Coronary artery (tissue), 2 donors: Measurements from ENCODE around the gene AAR2.

Source experiments
- DNase-seq: peaks from one replicate; pipeline ENCODE4 v3.0.0-alpha.2; 2017; ENCODE audit warnings: low spot score
- H3K27ac ChIP-seq, 2 donors: fragments of 200-600 bp; sonication (generic); one replicate each; pipeline ENCODE4 v1.5.1; 2016 to 2019
- H3K4me3 ChIP-seq: fragments of 200-600 bp; sonication (generic); 2 replicates; pipeline ENCODE4 v1.5.1; 2016; ENCODE audit warnings: mild to moderate bottlenecking, moderate library complexity
- TF ChIP-seq, protein P1 (sequence below): fragments of 200-600 bp; sonication (generic); IDR thresholded peaks from one replicate; pipeline ENCODE4 v1.5.1; 2019; ENCODE audit warnings: antibody characterized with exemption

The AAR2 gene

DNA sequence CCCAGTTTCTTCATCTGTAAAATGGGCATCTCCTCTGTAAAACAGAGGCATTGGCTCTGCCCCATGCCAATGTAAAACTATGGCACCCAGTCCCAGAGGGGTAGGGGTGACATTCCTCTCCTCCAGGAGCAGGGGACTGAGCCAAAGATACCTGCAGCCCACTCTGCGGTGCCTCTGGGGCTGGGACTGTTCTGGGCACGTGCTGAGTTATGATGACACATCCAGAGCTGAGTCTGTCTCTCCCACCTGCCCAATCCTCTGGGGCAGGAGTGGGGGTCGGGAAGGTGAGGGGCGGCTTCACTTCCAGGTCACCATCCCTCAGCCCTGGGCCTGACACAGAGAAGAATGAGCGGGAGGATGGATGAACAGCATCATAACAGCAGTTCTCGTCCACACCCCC is 29.9 kb downstream of the AAR2 start:
- DNase-seq = no peak
- no peak overlapping the region for H3K4me3 ChIP-seq
- TF ChIP-seq, protein P1, sequence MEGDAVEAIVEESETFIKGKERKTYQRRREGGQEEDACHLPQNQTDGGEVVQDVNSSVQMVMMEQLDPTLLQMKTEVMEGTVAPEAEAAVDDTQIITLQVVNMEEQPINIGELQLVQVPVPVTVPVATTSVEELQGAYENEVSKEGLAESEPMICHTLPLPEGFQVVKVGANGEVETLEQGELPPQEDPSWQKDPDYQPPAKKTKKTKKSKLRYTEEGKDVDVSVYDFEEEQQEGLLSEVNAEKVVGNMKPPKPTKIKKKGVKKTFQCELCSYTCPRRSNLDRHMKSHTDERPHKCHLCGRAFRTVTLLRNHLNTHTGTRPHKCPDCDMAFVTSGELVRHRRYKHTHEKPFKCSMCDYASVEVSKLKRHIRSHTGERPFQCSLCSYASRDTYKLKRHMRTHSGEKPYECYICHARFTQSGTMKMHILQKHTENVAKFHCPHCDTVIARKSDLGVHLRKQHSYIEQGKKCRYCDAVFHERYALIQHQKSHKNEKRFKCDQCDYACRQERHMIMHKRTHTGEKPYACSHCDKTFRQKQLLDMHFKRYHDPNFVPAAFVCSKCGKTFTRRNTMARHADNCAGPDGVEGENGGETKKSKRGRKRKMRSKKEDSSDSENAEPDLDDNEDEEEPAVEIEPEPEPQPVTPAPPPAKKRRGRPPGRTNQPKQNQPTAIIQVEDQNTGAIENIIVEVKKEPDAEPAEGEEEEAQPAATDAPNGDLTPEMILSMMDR = no peak
- H3K27ac ChIP-seq = no peak overlapping the region

DNA sequence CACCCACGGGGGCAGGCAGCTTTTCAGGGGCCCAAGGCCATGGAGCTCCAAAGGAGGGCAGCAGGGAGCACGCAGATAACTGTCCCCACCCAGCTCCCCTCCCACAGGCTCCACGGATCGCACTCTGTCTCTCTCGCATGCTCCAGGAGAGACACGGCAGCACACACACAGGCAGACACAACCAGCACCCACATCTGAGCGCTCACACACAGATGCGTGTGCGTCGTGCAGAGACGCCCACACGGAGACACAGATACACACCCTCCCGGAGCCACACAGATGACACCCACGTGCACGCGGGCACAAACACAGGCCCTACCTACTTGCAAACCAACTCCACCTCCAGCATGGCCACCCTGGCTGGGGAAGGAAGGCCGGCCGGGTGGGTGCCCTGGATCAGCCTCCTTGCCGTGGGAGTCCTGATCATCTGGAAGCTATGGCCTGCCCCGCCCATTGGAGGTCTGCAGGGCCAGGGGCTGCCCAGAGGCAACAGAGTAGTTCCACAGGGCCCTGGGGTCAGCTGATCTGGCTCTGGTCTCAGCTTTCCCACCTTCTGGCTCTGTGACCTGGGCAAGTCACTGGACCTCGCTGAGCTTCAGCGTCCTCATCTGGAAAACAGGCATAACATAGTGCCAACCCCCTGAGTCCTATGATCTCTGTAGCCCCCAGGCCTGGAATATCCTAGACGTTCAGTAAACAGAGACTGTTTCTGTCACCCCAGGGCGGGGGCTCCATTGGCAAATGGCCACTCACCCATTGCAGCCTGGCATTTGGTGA is 31.5 kb downstream of the AAR2 start:
- H3K4me3 ChIP-seq = no peak overlapping the region
- no peak overlapping the region for H3K27ac ChIP-seq
- TF ChIP-seq, protein P1 = no peak
- no peak for DNase-seq

DNA sequence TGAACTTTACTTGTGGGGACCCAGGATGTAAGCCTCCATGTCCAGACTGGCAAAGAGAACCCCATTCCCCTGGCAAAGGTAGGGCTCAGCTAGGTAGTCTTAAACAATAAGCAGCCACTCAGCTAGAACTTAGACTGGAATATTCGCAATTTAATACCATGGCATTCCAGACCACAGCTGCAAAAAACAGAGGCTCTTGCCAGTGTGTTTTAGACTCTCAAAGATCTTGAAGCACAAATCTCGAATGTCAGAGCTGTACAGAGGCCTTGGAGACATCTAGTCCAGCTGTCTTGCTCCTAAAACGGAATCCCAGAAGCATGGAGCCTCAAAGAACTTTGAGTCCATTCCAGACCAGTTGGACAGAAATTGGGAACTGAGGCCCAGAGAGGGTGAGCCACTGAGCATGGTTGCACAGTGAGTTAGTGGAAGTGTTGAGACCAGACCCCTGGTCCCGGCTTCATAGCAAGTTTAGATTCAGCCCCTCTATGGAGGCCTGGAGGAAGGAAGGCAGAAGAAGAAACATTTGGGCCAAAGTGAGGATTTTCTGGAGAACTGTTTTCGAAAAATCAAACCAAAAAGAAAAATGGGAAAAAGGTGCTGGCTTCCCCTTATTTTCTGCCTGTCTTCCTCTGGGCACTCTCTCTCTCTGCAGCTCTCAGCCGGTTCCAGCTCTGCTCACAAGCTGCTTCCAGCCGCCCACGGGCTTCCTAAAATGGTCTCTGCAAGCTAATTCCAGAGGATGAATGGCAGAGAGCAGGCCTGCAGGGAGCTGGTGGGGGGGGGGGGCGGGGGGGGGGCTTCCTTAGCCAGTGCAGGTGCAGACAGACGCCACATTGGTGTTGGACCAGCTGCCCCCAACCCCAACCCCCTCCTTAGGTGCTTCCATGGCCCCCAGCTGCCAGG is 32.4 kb downstream of the AAR2 start:
- TF ChIP-seq, protein P1 = no peak
- H3K4me3 ChIP-seq = no peak overlapping the region
- H3K27ac ChIP-seq = no peak overlapping the region
- DNase-seq = no peak

DNA sequence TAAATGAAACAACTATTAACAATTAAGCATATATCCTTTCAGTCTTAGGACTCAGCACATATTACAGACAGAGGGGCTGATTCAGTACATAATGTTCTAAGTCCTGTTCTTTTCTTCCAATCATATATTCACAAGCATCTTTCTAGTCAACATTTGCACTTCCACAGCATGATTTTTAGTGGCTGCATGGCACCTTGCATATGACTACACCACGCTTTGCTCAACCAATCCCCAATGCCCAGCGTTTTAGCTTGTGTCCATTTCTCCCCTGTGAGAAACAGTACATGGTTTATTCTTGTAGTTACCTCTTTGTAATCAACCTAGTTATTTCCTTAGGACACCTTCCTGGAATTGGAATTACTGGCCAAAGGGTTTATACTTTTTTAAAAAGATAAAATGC is 33.2 kb downstream of the AAR2 start:
- TF ChIP-seq, protein P1 = no peak
- DNase-seq = no peak
- Histone ChIP-seq H3K4me3 (no peak overlapping the region), H3K27ac (no peak overlapping the region)

DNA sequence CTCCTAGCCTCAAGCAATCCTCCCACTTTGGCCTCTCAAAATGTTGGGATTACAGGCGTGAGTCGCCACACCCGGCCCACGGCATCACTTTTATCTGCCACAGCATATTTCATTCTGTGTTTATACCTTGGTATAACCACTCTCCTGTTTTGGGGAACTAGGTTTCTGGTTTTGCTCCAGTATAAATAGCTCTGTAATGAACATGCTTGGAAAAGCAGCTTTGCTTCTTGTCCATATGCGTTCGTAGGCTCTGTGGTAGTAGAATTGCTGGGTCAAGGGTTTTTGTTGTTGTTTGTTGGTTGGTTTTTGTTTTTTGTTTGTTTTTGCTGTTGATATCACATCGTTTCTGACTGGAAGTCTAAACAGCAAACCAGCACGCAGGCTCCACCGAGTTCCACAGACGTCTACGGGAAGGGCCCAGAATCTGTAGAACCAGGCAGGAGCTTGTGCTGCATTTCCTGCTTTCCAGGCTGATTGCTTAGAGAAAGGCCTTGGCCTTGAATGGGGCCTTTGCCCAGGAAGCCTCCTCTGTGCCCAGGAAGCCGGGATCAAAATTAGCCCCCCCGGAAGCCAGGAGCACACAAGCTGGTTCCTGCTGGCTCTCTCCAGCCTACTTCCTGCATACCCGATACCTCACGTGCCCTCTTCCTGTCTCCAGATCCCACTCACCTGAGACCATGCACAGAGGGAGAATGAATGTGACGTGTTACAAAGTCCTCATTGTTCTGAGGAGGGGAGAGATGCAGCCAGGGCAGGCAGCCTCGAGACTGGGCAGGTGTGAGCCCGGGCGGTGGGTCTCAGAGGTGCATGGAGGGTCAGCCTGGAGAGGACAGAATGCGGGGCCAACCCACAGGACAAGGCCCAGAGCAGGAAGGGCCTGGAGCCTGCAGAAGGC is 34.7 kb downstream of the AAR2 start:
- no peak overlapping the region for H3K4me3 ChIP-seq
- no peak overlapping the region for H3K27ac ChIP-seq
- TF ChIP-seq, protein P1 = no peak
- DNase-seq = no peak

DNA sequence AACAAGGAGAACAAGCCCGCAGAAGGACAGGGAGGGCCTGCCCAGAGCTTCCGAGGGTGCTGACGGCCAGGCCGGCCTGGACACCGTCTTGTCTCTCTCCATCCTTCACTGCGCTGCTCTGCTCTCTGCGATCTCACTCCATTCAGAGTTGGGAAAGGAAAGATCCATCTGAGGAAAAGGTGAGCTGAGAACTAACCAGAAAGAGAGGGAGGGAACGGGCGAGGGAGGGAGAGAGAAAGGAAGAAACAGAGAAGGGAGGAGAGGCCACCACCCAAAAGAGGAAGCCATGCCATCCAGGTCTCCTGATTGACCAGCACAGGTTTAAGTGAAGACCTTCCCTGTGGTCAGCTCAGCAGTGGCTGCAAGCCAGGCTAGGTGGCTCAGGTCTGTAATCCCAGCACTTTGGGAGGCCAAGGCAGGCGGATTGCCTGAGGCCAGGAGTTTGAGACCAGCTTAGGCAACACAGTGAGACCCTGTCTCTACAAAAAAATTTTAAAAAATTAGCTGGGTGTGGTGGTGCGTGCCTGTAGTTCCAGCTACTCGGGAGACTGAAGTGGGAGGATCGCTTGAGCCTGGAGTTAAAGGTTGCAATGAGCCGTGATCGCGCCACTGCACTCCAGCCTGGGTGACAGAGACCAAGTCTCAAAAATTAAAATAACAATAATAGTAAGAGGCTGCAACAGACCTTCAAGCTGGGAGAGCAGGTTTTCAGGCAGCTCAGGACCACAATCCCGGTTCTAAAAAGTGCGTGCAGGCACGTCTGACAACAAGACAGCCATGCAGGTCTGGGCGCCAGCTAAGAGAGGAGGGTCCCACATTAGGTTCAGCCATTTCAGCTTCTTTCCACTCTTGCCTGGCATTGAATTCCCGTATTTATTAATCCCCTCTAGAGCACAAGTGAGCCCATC is 35.6 kb downstream of the AAR2 start:
- TF ChIP-seq, protein P1 = no peak
- Histone ChIP-seq H3K27ac (no peak overlapping the region), H3K4me3 (no peak overlapping the region)
- DNase-seq = no peak
